Kidney (tissue), 14 donors: ENCODE measurements around the gene NEK1. TPM values are rescaled to one million over a fixed set of nuclear protein-coding genes. Genes with fewer than 3 reads are reported as not detected.
A peak's percentile ranks its signal among the peaks of the same experiment; 100 is the strongest.

Source experiments
- DNase-seq, 5 donors: peaks; one replicate each; pipeline ENCODE4 v3.0.0-alpha.2; 2013 to 2020
- FAIRE-seq: peaks from 2 replicates; lab custom pipeline; 2012; peaks lifted over from hg19 to GRCh38; lab: Jason Lieb, UNC
- H3K27ac ChIP-seq, 2 donors: one replicate each; pipeline ENCODE4 v1.7.0; 2013; ENCODE audit warnings: low read depth in 2 of 2, low read length in 2 of 2, inconsistent platforms in 1 of 2
- H3K27me3 ChIP-seq: one replicate; pipeline ENCODE4 v1.7.1; 2013; ENCODE audit warnings: low read length, inconsistent platforms; ENCODE audit not compliant: control insufficient read depth, insufficient read depth
- H3K36me3 ChIP-seq, 3 donors: one replicate each; pipeline versions ENCODE4 v1.7.0 to v1.7.1; 2013; ENCODE audit warnings: low read length in 3 of 3, control low read depth in 1 of 3, inconsistent platforms in 1 of 3; ENCODE audit not compliant: insufficient read depth in 3 of 3, control insufficient read depth in 2 of 3
- H3K4me1 ChIP-seq, 3 donors: one replicate each; pipeline versions ENCODE4 v1.7.0 to v1.7.1; 2013; ENCODE audit warnings: low read length in 3 of 3, inconsistent platforms in 1 of 3, low read depth in 1 of 3; ENCODE audit not compliant: control insufficient read depth in 2 of 3, insufficient read depth in 2 of 3
- H3K4me3 ChIP-seq, 3 donors: one replicate each; pipeline versions ENCODE4 v1.7.0 to v1.8.1; 2013; ENCODE audit warnings: low read length in 3 of 3, control low read depth in 1 of 3, inconsistent platforms in 1 of 3
- H3K9ac ChIP-seq, 3 donors: one replicate each; pipeline versions ENCODE4 v1.7.0 to v1.7.1; 2013; ENCODE audit warnings: low read length in 3 of 3, control low read depth in 1 of 3, inconsistent platforms in 1 of 3
- H3K9me3 ChIP-seq, 3 donors: one replicate each; pipeline versions ENCODE4 v1.7.0 to v1.7.1; 2013; ENCODE audit warnings: low read length in 3 of 3, control low read depth in 1 of 3, inconsistent platforms in 1 of 3; ENCODE audit not compliant: control insufficient read depth in 2 of 3, insufficient read depth in 1 of 3
- CTCF ChIP-seq: IDR thresholded peaks from 3 replicates; pipeline ENCODE4 v1.5.1; 2012; ENCODE audit warnings: mild to moderate bottlenecking, moderate library complexity, borderline replicate concordance; ENCODE audit not compliant: insufficient read depth; ENCODE audit errors: extremely low read depth
- intact Hi-C: fragments of 100-400 bp; cut with DNase I; formaldehyde crosslinking; loops from one replicate; pipeline ENCODE4 v1.11.1; 2022
- polyA plus RNA-seq: library from polyadenylated mRNA; stranded (reverse); fragments of 350-450 nt; fragmentation: Illumina TruSeq; extraction: RNeasy Lipid Tissue Mini Kit (QIAGEN cat#74804); gene quantifications from one replicate; pipeline ENCODE4 v1.2.3, GENCODE V29; 2014; ENCODE audit warnings: low read depth, low replicate concordance; ENCODE audit not compliant: insufficient read depth
- total RNA-seq: library from RNA; stranded (reverse); fragmentation: NEBNext Ultra II Directional; extraction: Animal tissue kit (Norgen Biotek cat#: 25700); gene quantifications from one replicate; pipeline ENCODE4 v1.2.1, GENCODE V29; 2021
- donor health status: control.
- donor health status: control.
- donor health status: control.
- donor health status: control.
- donor health status: control.
- donor health status: DM: yes; HTN: yes; CAD: no.
- donor health status: Normal renal cell carcinoma (clear cell type).

NEK1 gene
- total and polyA plus RNA-seq, 2 donors from 2014 or later: 5.6 to 15.3 TPM

DNA sequence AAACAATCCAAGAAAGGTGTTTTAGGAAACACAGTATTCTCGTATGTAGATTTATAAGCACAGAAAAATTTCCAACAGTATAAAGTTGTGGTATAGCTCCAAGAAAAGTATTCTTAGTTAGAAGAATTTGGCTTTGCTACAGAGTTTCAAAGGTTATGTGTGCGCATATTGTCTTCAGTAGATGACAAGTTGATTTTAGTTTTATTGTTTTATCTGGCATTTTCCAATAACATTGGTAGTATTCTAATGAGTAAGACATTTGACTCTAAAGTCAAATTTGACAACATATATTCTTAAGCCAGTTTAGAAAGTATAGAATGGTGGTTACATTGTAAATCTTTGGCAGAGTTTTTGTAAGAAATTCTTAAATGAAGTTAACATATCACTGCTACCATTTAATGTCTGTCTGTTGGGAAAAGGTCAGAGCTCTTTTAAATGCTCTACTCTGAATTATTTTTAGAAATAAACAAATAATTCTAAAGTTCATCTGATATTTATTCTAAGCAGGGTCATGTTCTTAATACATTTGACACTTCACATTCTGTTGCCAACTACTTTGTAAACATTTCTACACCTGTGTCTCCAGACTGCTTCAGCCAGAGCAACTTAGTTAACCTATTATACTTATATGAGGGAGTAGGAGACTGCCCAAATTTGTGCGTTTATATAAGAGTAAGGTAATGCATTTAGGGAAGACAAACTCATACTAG is 38.0 kb upstream of the NEK1 start:
- no peak for DNase-seq
- peak overlapping the region in 1 of 2 donors; percentile 14 for H3K27ac ChIP-seq
- no peak overlapping the region for H3K9ac ChIP-seq
- H3K4me1 ChIP-seq: peaks cover 0 to 10% (median 3%) of the 10 kb centered on the region in 3 donors
- intact Hi-C loops: no loop called here
- H3K36me3 ChIP-seq: no peaks in the 10 kb centered on the region
- no peak for FAIRE-seq
- H3K4me3 ChIP-seq: no peak overlapping the region
- no peak for TF ChIP-seq CTCF
- no peaks in the 10 kb centered on the region for H3K9me3 ChIP-seq
- no peaks in the 10 kb centered on the region for H3K27me3 ChIP-seq

DNA sequence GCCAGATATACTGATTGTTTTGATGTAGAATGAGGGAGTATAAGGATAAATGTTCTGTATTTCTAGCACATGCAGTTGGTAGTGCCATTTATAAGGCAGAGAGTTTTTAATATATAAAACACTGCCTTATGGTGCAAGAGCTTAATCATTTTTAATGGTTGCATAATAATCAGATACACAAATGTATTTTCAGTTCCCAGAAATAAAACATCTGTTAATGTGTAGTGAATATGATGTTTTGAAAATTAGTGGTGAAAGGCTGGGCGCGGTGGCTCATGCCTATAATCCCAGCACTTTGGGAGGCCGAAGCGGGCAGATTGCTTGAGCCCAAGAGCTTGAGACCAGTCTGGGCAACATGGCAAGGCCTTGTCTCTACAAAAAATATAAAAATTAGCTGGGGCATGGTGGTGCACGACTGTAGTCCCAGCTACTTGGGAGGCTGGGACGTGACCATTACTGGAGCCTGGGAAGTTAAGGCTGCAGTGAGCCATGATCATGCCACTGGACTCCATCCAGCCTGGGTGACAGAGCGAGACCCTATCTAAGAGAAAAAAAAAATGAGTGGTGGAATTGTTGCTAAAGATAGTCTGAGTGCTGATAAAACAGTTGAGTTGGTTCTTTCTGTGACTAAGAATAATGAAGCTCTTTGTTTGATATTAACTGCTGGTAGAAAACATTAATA is 37.3 kb upstream of the NEK1 start:
- DNase-seq (peak in 2 of 5 donors; percentile 13 to 69), FAIRE-seq (peak; percentile 72)
- Histone ChIP-seq H3K36me3 (no peaks in the 10 kb centered on the region), H3K27ac (no peak overlapping the region), H3K9me3 (no peaks in the 10 kb centered on the region), H3K27me3 (no peaks in the 10 kb centered on the region), H3K9ac (no peak overlapping the region), H3K4me1 (peaks cover 0 to 10% (median 3%) of the 10 kb centered on the region in 3 donors), H3K4me3 (no peak overlapping the region)
- intact Hi-C loops: no loop called here
- TF ChIP-seq CTCF: no peak

- Histone ChIP-seq H3K4me3 (no peak overlapping the region), H3K27me3 (no peaks in the 10 kb centered on the region), H3K27ac (no peak overlapping the region), H3K9ac (no peak overlapping the region), H3K36me3 (no peaks in the 10 kb centered on the region), H3K4me1 (peaks cover 0 to 7% (median 3%) of the 10 kb centered on the region in 3 donors), H3K9me3 (no peaks in the 10 kb centered on the region)
- TF ChIP-seq CTCF: no peak
- DNase-seq (no peak), FAIRE-seq (no peak)
- intact Hi-C loops: no loop called here
Observed at GRCh38 chr4:169645627-169646026, 33.2 kb upstream of the NEK1 start.
